KMS-11 (cell line): ENCODE measurements around the gene TTC24.

ENCODE experiments used
- H2AFZ ChIP-seq: fragments of 200-600 bp; sonication (generic); 2 replicates; pipeline ENCODE4 v1.6.1; 2016; ENCODE audit warnings: antibody characterized with exemption, mixed run types, low read depth
- H3K27ac ChIP-seq: fragments of 200-600 bp; sonication (generic); 2 replicates; pipeline ENCODE4 v1.6.1; 2016; ENCODE audit warnings: mild to moderate bottlenecking, mixed run types
- H3K27me3 ChIP-seq: fragments of 200-600 bp; sonication (generic); 2 replicates; pipeline ENCODE4 v1.6.1; 2017; ENCODE audit warnings: mild to moderate bottlenecking, low read depth, mixed run types, moderate library complexity; ENCODE audit not compliant: insufficient read depth
- H3K36me3 ChIP-seq: fragments of 200-600 bp; sonication (generic); 2 replicates; pipeline ENCODE4 v1.6.1; 2017; ENCODE audit warnings: mild to moderate bottlenecking, mixed run types; ENCODE audit not compliant: insufficient read depth
- H3K4me1 ChIP-seq: fragments of 200-600 bp; sonication (generic); 2 replicates; pipeline ENCODE4 v1.6.1; 2016; ENCODE audit warnings: mild to moderate bottlenecking, low read depth, mixed run types; ENCODE audit not compliant: poor library complexity, severe bottlenecking
- H3K4me2 ChIP-seq: fragments of 200-600 bp; sonication (generic); 2 replicates; pipeline ENCODE4 v1.7.0; 2016; ENCODE audit warnings: mild to moderate bottlenecking, mixed run types
- H3K4me3 ChIP-seq: fragments of 200-600 bp; sonication (generic); IDR thresholded peaks from 2 replicates; pipeline ENCODE4 v1.6.1; 2017; ENCODE audit warnings: low read depth, low read length, mixed read lengths; ENCODE audit not compliant: insufficient read depth
- H3K79me2 ChIP-seq: fragments of 200-600 bp; sonication (generic); 2 replicates; pipeline ENCODE4 v1.6.1; 2016; ENCODE audit warnings: low read depth, mixed run types; ENCODE audit not compliant: insufficient read depth
- H3K9ac ChIP-seq: fragments of 200-600 bp; sonication (generic); 2 replicates; pipeline ENCODE4 v1.6.1; 2016; ENCODE audit warnings: mild to moderate bottlenecking, mixed run types
- H4K20me1 ChIP-seq: fragments of 200-600 bp; sonication (generic); 2 replicates; pipeline ENCODE4 v1.6.1; 2016; ENCODE audit warnings: mild to moderate bottlenecking, mixed run types; ENCODE audit not compliant: insufficient read depth
- TF ChIP-seq, protein P1 (sequence below): fragments of 200-600 bp; sonication (generic); conservative IDR thresholded peaks from 2 replicates; pipeline ENCODE4 v1.6.1; 2017; ENCODE audit warnings: low read depth, mild to moderate bottlenecking, antibody characterized with exemption, low read length, moderate library complexity, mixed read lengths

TTC24 gene

DNA sequence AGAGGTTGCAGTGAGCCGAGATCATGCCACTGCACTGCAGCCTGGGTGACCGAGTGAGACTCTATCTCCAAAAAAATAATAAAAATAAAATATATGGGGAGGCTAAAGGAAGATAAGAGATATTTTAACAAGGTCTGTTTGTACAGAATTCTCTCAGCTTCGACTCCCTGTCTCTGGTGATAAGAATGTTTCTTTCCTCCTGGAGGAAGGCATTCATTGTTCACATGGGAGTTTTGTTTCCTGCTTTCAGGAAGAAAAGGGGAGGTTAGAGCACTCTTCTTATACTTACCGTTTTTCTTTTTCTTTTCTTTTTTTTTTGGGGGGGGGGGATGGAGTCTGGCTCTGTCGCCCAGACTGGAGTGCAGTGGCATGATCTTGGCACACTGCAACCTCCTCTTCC lies 10.0 kb downstream of the TTC24 start:
- no peak overlapping the region for H3K9ac ChIP-seq
- H3K36me3 ChIP-seq: peaks cover 6% of the 10 kb centered on the region; the same call in 1 of the 2 replicates
- H2AFZ ChIP-seq: no peak overlapping the region
- no peak overlapping the region for H3K4me3 ChIP-seq
- H3K27ac ChIP-seq: no peak overlapping the region
- TF ChIP-seq, protein P1, sequence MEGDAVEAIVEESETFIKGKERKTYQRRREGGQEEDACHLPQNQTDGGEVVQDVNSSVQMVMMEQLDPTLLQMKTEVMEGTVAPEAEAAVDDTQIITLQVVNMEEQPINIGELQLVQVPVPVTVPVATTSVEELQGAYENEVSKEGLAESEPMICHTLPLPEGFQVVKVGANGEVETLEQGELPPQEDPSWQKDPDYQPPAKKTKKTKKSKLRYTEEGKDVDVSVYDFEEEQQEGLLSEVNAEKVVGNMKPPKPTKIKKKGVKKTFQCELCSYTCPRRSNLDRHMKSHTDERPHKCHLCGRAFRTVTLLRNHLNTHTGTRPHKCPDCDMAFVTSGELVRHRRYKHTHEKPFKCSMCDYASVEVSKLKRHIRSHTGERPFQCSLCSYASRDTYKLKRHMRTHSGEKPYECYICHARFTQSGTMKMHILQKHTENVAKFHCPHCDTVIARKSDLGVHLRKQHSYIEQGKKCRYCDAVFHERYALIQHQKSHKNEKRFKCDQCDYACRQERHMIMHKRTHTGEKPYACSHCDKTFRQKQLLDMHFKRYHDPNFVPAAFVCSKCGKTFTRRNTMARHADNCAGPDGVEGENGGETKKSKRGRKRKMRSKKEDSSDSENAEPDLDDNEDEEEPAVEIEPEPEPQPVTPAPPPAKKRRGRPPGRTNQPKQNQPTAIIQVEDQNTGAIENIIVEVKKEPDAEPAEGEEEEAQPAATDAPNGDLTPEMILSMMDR: no peak
- no peaks in the 10 kb centered on the region for H3K27me3 ChIP-seq
- peaks cover 38% of the 10 kb centered on the region for H3K4me1 ChIP-seq
- H4K20me1 ChIP-seq: no peaks in the 10 kb centered on the region
- peaks cover 11% of the 10 kb centered on the region; the same call in 1 of the 2 replicates for H3K79me2 ChIP-seq
- no peak overlapping the region for H3K4me2 ChIP-seq

DNA sequence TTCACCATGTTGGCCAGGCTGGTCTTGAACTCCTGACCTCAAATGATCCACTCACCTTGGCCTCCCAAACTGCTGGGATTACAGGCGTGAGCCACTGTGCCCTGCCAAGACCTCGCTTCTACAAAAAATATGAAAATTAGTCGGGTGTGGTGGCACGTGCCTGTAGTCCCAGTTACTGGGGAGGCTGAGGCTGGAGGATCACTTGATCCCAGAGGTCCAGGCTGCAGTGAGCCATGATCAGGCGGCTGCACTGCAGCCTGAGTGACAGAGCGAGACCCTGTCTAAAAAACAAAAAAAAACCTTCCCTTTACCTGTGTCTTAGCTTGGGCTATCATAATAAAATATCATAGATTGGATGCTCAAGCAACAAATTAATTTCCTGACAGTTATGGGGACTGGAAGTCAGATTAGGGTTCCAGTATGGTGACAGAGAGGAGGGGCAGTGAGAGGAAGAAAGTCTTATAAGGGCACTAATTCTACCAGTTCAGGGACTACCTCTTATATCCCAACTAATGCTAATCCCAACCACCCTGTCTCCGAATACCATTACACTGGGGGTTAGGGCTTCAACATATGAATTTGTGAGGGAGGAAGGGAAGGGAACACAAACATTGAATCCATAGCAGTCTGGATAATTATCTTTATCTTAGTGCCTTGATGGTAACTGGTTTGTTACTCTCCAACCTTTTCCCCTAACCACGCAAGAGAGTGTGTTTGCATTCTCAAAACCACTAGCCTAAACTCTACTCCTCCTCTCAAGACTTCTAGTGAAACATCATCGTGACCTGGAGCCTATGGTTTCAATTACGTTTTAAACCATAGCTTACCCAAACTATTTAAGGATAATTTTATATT lies 11.0 kb downstream of the TTC24 start:
- Histone ChIP-seq H3K4me3 (peak overlapping the region; percentile 100), H3K4me2 (peak overlapping the region; percentile 68), H3K27me3 (no peaks in the 10 kb centered on the region), H3K79me2 (peaks cover 11% of the 10 kb centered on the region; the same call in 1 of the 2 replicates), H4K20me1 (no peaks in the 10 kb centered on the region), H3K36me3 (peaks cover 10% of the 10 kb centered on the region; the same call in 1 of the 2 replicates), H3K27ac (peak overlapping the region; percentile 43), H2AFZ (peak overlapping the region; percentile 67), H3K9ac (peak overlapping the region; percentile 82), H3K4me1 (peaks cover 35% of the 10 kb centered on the region)
- TF ChIP-seq, protein P1: no peak

GRCh38 chr1:156591181-156591431 lies 11.6 kb downstream of the TTC24 start:
- Histone ChIP-seq H2AFZ (peak overlapping the region; percentile 67), H3K36me3 (peaks cover 14% of the 10 kb centered on the region; the same call in 1 of the 2 replicates), H3K27ac (peak overlapping the region; percentile 43), H3K27me3 (no peaks in the 10 kb centered on the region), H3K79me2 (peaks cover 11% of the 10 kb centered on the region; the same call in 1 of the 2 replicates), H3K4me2 (peak overlapping the region; percentile 68), H3K9ac (peak overlapping the region; percentile 82), H4K20me1 (no peaks in the 10 kb centered on the region), H3K4me3 (peak overlapping the region; percentile 100), H3K4me1 (peaks cover 35% of the 10 kb centered on the region)
- TF ChIP-seq, protein P1: 0 out of 2 replicates have a peak, but pooled peaks have one; percentile 41

GRCh38 chr1:156591432-156592157 lies 12.1 kb downstream of the TTC24 start, which contains the start of gene NAXE:
NAXE (plus strand) TSS chr1:156591776; CDS start chr1:156591805, 29 bp downstream.
- Histone ChIP-seq H3K36me3 (peaks cover 19% of the 10 kb centered on the region; the same call in 1 of the 2 replicates), H3K79me2 (peaks cover 11% of the 10 kb centered on the region; the same call in 1 of the 2 replicates), H3K9ac (peak within 1 kb of the TSS; percentile 82), H3K27ac (peak within 1 kb of the TSS; percentile 43), H3K4me2 (peak within 1 kb of the TSS; percentile 68), H3K27me3 (no peaks in the 10 kb centered on the region), H3K4me1 (peaks cover 35% of the 10 kb centered on the region), H3K4me3 (peak within 1 kb of the TSS; percentile 100), H4K20me1 (no peaks in the 10 kb centered on the region), H2AFZ (peak within 1 kb of the TSS; percentile 67)
- TF ChIP-seq, protein P1: no peak; the same call in none of the 2 replicates
